SKM-1 (cell line): ENCODE measurements around the gene MAGI1.
"Not testable (repeated sequence)": the region's sequence is repeated elsewhere in the genome, so short reads cannot be mapped to it uniquely, and the experiment has no call there.

ENCODE experiments used
- DNase-seq: peaks from one replicate; lab custom pipeline; 2025; ENCODE audit not compliant: unreplicated experiment; lab: John Stamatoyannopoulos, UW

Gene MAGI1

GRCh38 chr3:66041116-66041515 is 2.4 kb upstream of the MAGI1 start:
- DNase-seq: no peak

- no peak for DNase-seq
These were observed 821 bp upstream of the MAGI1 start for GRCh38 chr3:66039590-66039887.

GRCh38 chr3:66038384-66038725 is 363 bp downstream of the MAGI1 start:
- DNase-seq: no peak

GRCh38 chr3:66037986-66038369 is 740 bp downstream of the MAGI1 start:
- DNase-seq: no peak

GRCh38 chr3:66037330-66037985 is 1.3 kb downstream of the MAGI1 start:
- DNase-seq: no peak

GRCh38 chr3:66036586-66037148 is 2.1 kb downstream of the MAGI1 start:
- DNase-seq: no peak

GRCh38 chr3:66035763-66036477 is 2.8 kb downstream of the MAGI1 start:
- no peak for DNase-seq

- no peak for DNase-seq
These were observed 5.2 kb downstream of the MAGI1 start for GRCh38 chr3:66033241-66034138.

- DNase-seq: no peak
These were observed 7.5 kb downstream of the MAGI1 start for GRCh38 chr3:66031102-66031698.

- DNase-seq: no peak
These were observed 9.3 kb downstream of the MAGI1 start for GRCh38 chr3:66029443-66029842.

- no peak for DNase-seq
These were observed 9.7 kb downstream of the MAGI1 start for GRCh38 chr3:66029014-66029413.

- no peak for DNase-seq
These were observed 10.3 kb downstream of the MAGI1 start for GRCh38 chr3:66028457-66028856.

GRCh38 chr3:66027099-66027498 is 11.6 kb downstream of the MAGI1 start:
- DNase-seq: not testable (repeated sequence)

- no peak for DNase-seq
These were observed 14.9 kb downstream of the MAGI1 start for GRCh38 chr3:66023738-66024385.

GRCh38 chr3:66023229-66023628 is 15.5 kb downstream of the MAGI1 start:
- DNase-seq: no peak

- no peak for DNase-seq
These were observed 17.0 kb downstream of the MAGI1 start for GRCh38 chr3:66021731-66022131.

GRCh38 chr3:66019896-66020295 is 18.8 kb downstream of the MAGI1 start:
- DNase-seq: no peak

- no peak for DNase-seq
These were observed 20.4 kb downstream of the MAGI1 start for GRCh38 chr3:66018057-66019033.

GRCh38 chr3:66017591-66017990 is 21.1 kb downstream of the MAGI1 start:
- no peak for DNase-seq

- DNase-seq: no peak
These were observed 21.6 kb downstream of the MAGI1 start for GRCh38 chr3:66017084-66017483.
